Activated T-helper 1 cell treated with anti-CD3 and anti-CD28 coated beads, Interleukin-12 subunit alpha, Interleukin-12 subunit beta, Interleukin-2, Interleukin-4 antibody, amounts not matched to agents 30 ng/mL and 10 ng/mL and 1 ng/mL, durations not matched to agents 14 hours and 24 hours and 36 hours (primary cell): ENCODE results near the gene CBLB. TPM values are rescaled to one million over a fixed set of nuclear protein-coding genes. Genes with fewer than 3 reads are reported as not detected.
"Not testable (repeated sequence)": the region's sequence is repeated elsewhere in the genome, so short reads cannot be mapped to it uniquely, and the experiment has no call there.

ENCODE experiments used
- DNase-seq: peaks from one replicate; pipeline ENCODE4 v3.0.0; 2021; ENCODE audit warnings: low spot score
- H3K27ac Mint-ChIP-seq: one replicate; pipeline ENCODE4 v1.8.0; 2021; ENCODE audit warnings: mild to moderate bottlenecking, mixed read lengths
- H3K27me3 Mint-ChIP-seq: one replicate; pipeline ENCODE4 v1.8.0; 2022; ENCODE audit warnings: mild to moderate bottlenecking, moderate library complexity, mixed read lengths; ENCODE audit not compliant: insufficient read depth
- H3K36me3 Mint-ChIP-seq: one replicate; pipeline ENCODE4 v1.8.0; 2021; ENCODE audit warnings: low read depth, mixed read lengths
- H3K4me1 Mint-ChIP-seq: one replicate; pipeline ENCODE4 v1.8.0; 2021; ENCODE audit warnings: low read depth, mixed read lengths
- H3K4me3 Mint-ChIP-seq: one replicate; pipeline ENCODE4 v1.8.0; 2021; ENCODE audit warnings: mild to moderate bottlenecking, moderate library complexity, mixed read lengths
- H3K9me3 Mint-ChIP-seq: one replicate; pipeline ENCODE4 v1.8.0; 2021; ENCODE audit warnings: mixed read lengths
- intact Hi-C: fragments of 100-400 bp; cut with micrococcal nuclease; formaldehyde crosslinking; loops from one replicate; pipeline ENCODE4 v1.15.1; 2024
- total RNA-seq: library from RNA; stranded (reverse); gene quantifications from 2 replicates; pipeline ENCODE4 v1.2.3, GENCODE V29; 2022

The CBLB gene
- total RNA-seq, 1 donor from 2014 or later = 213 TPM

GRCh38 chr3:105823149-105823867 lies 45.5 kb downstream of the CBLB start:
- Mint-ChIP-seq H3K4me3 (peak overlapping the region; percentile 20), H3K9me3 (peaks cover 4% of the 10 kb centered on the region), H3K36me3 (peaks cover 56% of the 10 kb centered on the region), H3K27me3 (no peaks in the 10 kb centered on the region), H3K27ac (peak overlapping the region; percentile 94), H3K4me1 (peaks cover 72% of the 10 kb centered on the region)
- no peak for DNase-seq
- intact Hi-C loops = loop anchor here (1.0 to 2.0 kb wide), 2 partner anchors 13 to 17 kb away; no protein-coding TSS in a partner anchor

GRCh38 chr3:105822171-105823123 lies 46.4 kb downstream of the CBLB start:
- no peak for DNase-seq
- Mint-ChIP-seq H3K27ac (peak overlapping the region; percentile 94), H3K9me3 (peaks cover 4% of the 10 kb centered on the region), H3K4me1 (peaks cover 66% of the 10 kb centered on the region), H3K36me3 (peaks cover 57% of the 10 kb centered on the region), H3K27me3 (no peaks in the 10 kb centered on the region), H3K4me3 (peak overlapping the region; percentile 19)
- intact Hi-C loops = loop anchor here (1.0 to 2.0 kb wide), 2 partner anchors 14 to 16 kb away; no protein-coding TSS in a partner anchor

- Mint-ChIP-seq H3K36me3 (peaks cover 60% of the 10 kb centered on the region), H3K27ac (peak overlapping the region; percentile 66), H3K4me1 (peaks cover 68% of the 10 kb centered on the region), H3K27me3 (no peaks in the 10 kb centered on the region), H3K4me3 (no peak overlapping the region), H3K9me3 (peaks cover 2% of the 10 kb centered on the region)
- intact Hi-C loops = loop anchor here (1.0 kb wide), 1 partner anchor 9 kb away; no protein-coding TSS in a partner anchor
- DNase-seq = no peak
Measured at GRCh38 chr3:105821433-105821832, 47.4 kb downstream of the CBLB start.

- no peak overlapping the region for H3K27ac Mint-ChIP-seq
- H3K4me3 Mint-ChIP-seq = no peak overlapping the region
- H3K4me1 Mint-ChIP-seq = peaks cover 65% of the 10 kb centered on the region
Measured at GRCh38 chr3:105816833-105817232, 52.0 kb downstream of the CBLB start.

GRCh38 chr3:105815331-105815730 lies 53.5 kb downstream of the CBLB start:
- H3K27ac Mint-ChIP-seq, H3K4me3 Mint-ChIP-seq, H3K9me3 Mint-ChIP-seq, H3K27me3 Mint-ChIP-seq, intact Hi-C loops, DNase-seq: not testable (repeated sequence)
- H3K36me3 Mint-ChIP-seq = peaks cover 56% of the 10 kb centered on the region
- H3K4me1 Mint-ChIP-seq = peaks cover 58% of the 10 kb centered on the region

More at GRCh38 chr3:105816833-105817232, 52.0 kb downstream of the CBLB start:
- Mint-ChIP-seq H3K27me3 (no peaks in the 10 kb centered on the region), H3K9me3 (peaks cover 8% of the 10 kb centered on the region), H3K36me3 (peaks cover 58% of the 10 kb centered on the region)
- intact Hi-C loops = no loop called here
- no peak for DNase-seq

- intact Hi-C loops = no loop called here
- Mint-ChIP-seq H3K4me1 (peaks cover 64% of the 10 kb centered on the region), H3K27me3 (no peaks in the 10 kb centered on the region), H3K4me3 (no peak overlapping the region), H3K27ac (no peak overlapping the region), H3K9me3 (peaks cover 8% of the 10 kb centered on the region), H3K36me3 (peaks cover 52% of the 10 kb centered on the region)
- DNase-seq = no peak
Measured at GRCh38 chr3:105813710-105814109, 55.1 kb downstream of the CBLB start.

GRCh38 chr3:105812194-105812586 lies 56.6 kb downstream of the CBLB start:
- peaks cover 66% of the 10 kb centered on the region for H3K4me1 Mint-ChIP-seq
- no peak for DNase-seq
- peaks cover 8% of the 10 kb centered on the region for H3K9me3 Mint-ChIP-seq
- no peak overlapping the region for H3K27ac Mint-ChIP-seq
- H3K36me3 Mint-ChIP-seq = peaks cover 50% of the 10 kb centered on the region
- no peak overlapping the region for H3K4me3 Mint-ChIP-seq
- intact Hi-C loops = loop anchor here (1.0 kb wide), 1 partner anchor 9 kb away; no protein-coding TSS in a partner anchor
- H3K27me3 Mint-ChIP-seq = no peaks in the 10 kb centered on the region

- no peak for DNase-seq
- no peak overlapping the region for H3K4me3 Mint-ChIP-seq
- H3K4me1 Mint-ChIP-seq = peaks cover 66% of the 10 kb centered on the region
- H3K27me3 Mint-ChIP-seq = no peaks in the 10 kb centered on the region
- H3K9me3 Mint-ChIP-seq = peaks cover 8% of the 10 kb centered on the region
- peaks cover 45% of the 10 kb centered on the region for H3K36me3 Mint-ChIP-seq
- intact Hi-C loops = loop anchor here (1.0 kb wide), 1 partner anchor 10 kb away; no protein-coding TSS in a partner anchor
- no peak overlapping the region for H3K27ac Mint-ChIP-seq
Measured at GRCh38 chr3:105811518-105812193, 57.2 kb downstream of the CBLB start.

GRCh38 chr3:105809208-105809888 lies 59.5 kb downstream of the CBLB start:
- Mint-ChIP-seq H3K4me3 (no peak overlapping the region), H3K36me3 (peaks cover 43% of the 10 kb centered on the region), H3K27ac (peak overlapping the region; percentile 24), H3K9me3 (peaks cover 5% of the 10 kb centered on the region), H3K4me1 (peaks cover 68% of the 10 kb centered on the region), H3K27me3 (no peaks in the 10 kb centered on the region)
- intact Hi-C loops = no loop called here
- no peak for DNase-seq

GRCh38 chr3:105807701-105808100 lies 61.1 kb downstream of the CBLB start:
- no peak overlapping the region for H3K27ac Mint-ChIP-seq
- peaks cover 39% of the 10 kb centered on the region for H3K36me3 Mint-ChIP-seq
- H3K27me3 Mint-ChIP-seq = no peaks in the 10 kb centered on the region
- H3K4me1 Mint-ChIP-seq = peaks cover 65% of the 10 kb centered on the region
- H3K4me3 Mint-ChIP-seq = no peak overlapping the region
- DNase-seq = no peak
- peaks cover 5% of the 10 kb centered on the region for H3K9me3 Mint-ChIP-seq
- intact Hi-C loops = loop anchor here (2.0 kb wide), 1 partner anchor 59 kb away; no protein-coding TSS in a partner anchor

GRCh38 chr3:105807146-105807545 lies 61.7 kb downstream of the CBLB start:
- DNase-seq = no peak
- intact Hi-C loops = loop anchor here (2.0 kb wide), 1 partner anchor 60 kb away; no protein-coding TSS in a partner anchor
- no peak overlapping the region for H3K27ac Mint-ChIP-seq
- H3K4me1 Mint-ChIP-seq = peaks cover 65% of the 10 kb centered on the region
- peaks cover 39% of the 10 kb centered on the region for H3K36me3 Mint-ChIP-seq
- no peaks in the 10 kb centered on the region for H3K27me3 Mint-ChIP-seq
- H3K9me3 Mint-ChIP-seq = peaks cover 5% of the 10 kb centered on the region
- no peak overlapping the region for H3K4me3 Mint-ChIP-seq

- H3K27me3 Mint-ChIP-seq = no peaks in the 10 kb centered on the region
- peak overlapping the region; percentile 40 for H3K4me3 Mint-ChIP-seq
- H3K27ac Mint-ChIP-seq = peak overlapping the region; percentile 84
- no peak for DNase-seq
- H3K4me1 Mint-ChIP-seq = peaks cover 67% of the 10 kb centered on the region
- H3K9me3 Mint-ChIP-seq = peaks cover 5% of the 10 kb centered on the region
- intact Hi-C loops = loop anchor here (1.0 to 2.0 kb wide), 7 partner anchors 17 to 668 kb away; no protein-coding TSS in a partner anchor
- H3K36me3 Mint-ChIP-seq = peaks cover 41% of the 10 kb centered on the region
Measured at GRCh38 chr3:105806359-105806758, 62.5 kb downstream of the CBLB start.
